ENCODE results near the gene PTK7.

The PTK7 gene

DNA sequence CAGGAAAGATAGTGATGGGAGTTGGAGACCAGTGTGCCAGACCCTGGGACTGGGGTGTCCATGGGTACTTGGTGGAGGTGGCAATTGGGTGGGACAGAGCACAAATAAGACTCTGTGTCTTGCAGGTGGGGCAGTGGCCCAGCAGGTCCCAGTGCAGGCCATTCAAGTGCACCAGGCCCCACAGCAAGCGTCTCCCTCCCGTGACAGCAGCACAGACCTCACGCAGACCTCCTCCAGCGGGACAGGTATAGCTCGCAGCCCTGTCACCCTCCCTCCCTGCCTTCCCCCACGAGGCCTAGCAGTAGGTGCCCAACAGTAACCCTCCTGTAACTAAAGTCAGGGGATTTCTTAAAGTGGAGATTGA is 100.3 kb downstream of the PTK7 start:
- no peaks in the 10 kb centered on the region for H3K27me3 ChIP-seq (replicated peaks)
- H3K27ac ChIP-seq, result no peak overlapping the region
- TF ChIP-seq, protein P1, sequence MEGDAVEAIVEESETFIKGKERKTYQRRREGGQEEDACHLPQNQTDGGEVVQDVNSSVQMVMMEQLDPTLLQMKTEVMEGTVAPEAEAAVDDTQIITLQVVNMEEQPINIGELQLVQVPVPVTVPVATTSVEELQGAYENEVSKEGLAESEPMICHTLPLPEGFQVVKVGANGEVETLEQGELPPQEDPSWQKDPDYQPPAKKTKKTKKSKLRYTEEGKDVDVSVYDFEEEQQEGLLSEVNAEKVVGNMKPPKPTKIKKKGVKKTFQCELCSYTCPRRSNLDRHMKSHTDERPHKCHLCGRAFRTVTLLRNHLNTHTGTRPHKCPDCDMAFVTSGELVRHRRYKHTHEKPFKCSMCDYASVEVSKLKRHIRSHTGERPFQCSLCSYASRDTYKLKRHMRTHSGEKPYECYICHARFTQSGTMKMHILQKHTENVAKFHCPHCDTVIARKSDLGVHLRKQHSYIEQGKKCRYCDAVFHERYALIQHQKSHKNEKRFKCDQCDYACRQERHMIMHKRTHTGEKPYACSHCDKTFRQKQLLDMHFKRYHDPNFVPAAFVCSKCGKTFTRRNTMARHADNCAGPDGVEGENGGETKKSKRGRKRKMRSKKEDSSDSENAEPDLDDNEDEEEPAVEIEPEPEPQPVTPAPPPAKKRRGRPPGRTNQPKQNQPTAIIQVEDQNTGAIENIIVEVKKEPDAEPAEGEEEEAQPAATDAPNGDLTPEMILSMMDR (IDR thresholded peaks at IDR 0.05; ENCODE audit: low read depth, low read length, missing control alignments), result no peak
- no peak for DNase-seq
- peaks cover 43% of the 10 kb centered on the region for H3K36me3 ChIP-seq (replicated peaks)
- in situ Hi-C loops (cut with HindIII; ENCODE audit: low pct_ligation_motif_present, low sequenced_read_pairs), result no loop called here
- no peak overlapping the region for H3K4me3 ChIP-seq (ENCODE audit: low read depth, low read length)

DNA sequence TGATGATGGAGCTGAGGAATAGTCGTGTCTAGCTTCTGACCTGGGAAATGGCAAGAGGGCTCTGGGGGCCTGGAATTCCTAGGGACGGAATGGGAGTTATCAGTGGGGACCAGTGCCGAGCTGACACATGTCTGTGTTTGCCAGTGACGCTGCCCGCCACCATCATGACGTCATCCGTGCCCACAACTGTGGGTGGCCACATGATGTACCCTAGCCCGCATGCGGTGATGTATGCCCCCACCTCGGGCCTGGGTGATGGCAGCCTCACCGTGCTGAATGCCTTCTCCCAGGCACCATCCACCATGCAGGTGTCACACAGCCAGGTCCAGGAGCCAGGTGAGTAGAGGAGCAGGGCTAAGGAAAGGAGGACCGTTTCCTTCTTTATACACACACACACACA is 102.0 kb downstream of the PTK7 start:
- Histone ChIP-seq H3K36me3 (replicated peaks) (peaks cover 43% of the 10 kb centered on the region), H3K4me3 (ENCODE audit: low read depth, low read length) (no peak overlapping the region), H3K27me3 (replicated peaks) (no peaks in the 10 kb centered on the region), H3K27ac (no peak overlapping the region)
- no peak for DNase-seq
- in situ Hi-C loops (cut with HindIII; ENCODE audit: low pct_ligation_motif_present, low sequenced_read_pairs), result no loop called here
- TF ChIP-seq, protein P1 (IDR thresholded peaks at IDR 0.05; ENCODE audit: low read depth, low read length, missing control alignments), result no peak

DNA sequence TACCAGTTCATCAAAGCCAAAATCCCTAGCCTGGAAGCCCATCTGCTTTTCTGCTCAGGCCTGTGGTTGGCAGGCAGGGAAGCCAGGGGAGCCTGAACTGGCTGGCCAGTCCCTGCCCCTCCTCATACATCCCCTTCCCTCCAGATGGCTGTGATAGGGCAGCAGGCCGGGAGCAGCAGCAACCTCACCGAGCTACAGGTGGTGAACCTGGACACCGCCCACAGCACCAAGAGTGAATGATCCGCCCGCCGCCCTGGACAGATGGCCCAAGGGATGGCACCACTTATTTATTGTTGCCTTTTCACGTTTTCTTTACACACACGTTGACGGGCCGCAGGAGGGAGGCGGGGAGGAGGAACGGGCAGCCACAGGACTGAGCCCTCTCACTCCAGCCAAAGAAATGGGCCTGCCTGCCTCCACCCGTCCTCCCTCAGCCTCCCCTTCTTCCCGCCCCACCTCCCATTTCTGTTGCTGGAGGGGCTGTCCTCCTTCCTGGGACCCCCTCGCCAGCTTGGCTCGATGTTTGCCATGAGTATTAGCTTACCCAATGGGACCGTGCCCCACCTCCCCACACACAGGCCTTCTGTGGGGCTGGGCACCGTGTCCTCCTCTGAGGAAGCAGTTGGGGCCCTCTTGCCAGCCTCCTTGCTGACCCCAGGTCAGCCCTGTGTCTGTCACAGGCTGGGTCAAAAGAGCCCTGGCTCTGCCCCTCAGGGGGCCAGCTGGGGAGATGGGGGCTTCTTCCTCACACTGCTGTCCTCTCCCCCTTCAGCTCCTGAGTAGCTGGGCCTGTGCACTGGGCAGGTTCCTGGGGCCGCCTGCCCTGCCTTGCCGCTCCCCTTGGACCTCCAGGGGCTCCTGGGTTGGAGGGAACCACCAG is 103.1 kb downstream of the PTK7 start:
- TF ChIP-seq, protein P1 (IDR thresholded peaks at IDR 0.05; ENCODE audit: low read depth, low read length, missing control alignments), result no peak
- Histone ChIP-seq H3K4me3 (ENCODE audit: low read depth, low read length) (no peak overlapping the region), H3K27ac (no peak overlapping the region), H3K27me3 (replicated peaks) (no peaks in the 10 kb centered on the region), H3K36me3 (replicated peaks) (peaks cover 41% of the 10 kb centered on the region)
- DNase-seq, result no peak
- in situ Hi-C loops (cut with HindIII; ENCODE audit: low pct_ligation_motif_present, low sequenced_read_pairs), result no loop called here

DNA sequence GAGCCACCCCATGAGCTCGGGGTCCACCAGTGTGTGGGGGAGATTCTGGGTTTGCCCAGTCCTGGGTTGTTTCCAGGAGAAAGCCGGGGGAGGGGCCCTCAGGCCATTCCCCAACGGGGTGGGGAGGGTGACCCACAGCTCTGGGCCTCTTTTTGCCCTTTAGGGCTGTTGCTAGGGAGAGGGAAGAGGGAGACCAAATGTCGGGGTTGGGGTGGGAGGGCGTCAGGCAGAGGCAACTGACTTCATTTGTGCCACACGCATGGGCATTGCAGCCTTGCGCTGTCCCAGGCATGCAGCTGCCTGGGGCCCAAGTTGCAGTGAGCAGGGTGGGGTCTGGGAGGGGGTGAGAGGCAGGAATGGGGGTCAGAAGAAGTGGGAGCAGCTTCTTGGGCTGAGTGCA is 103.9 kb downstream of the PTK7 start:
- Histone ChIP-seq H3K27ac (no peak overlapping the region), H3K4me3 (ENCODE audit: low read depth, low read length) (no peak overlapping the region), H3K36me3 (replicated peaks) (peaks cover 39% of the 10 kb centered on the region), H3K27me3 (replicated peaks) (no peaks in the 10 kb centered on the region)
- no peak for DNase-seq
- in situ Hi-C loops (cut with HindIII; ENCODE audit: low pct_ligation_motif_present, low sequenced_read_pairs), result no loop called here
- TF ChIP-seq, protein P1 (IDR thresholded peaks at IDR 0.05; ENCODE audit: low read depth, low read length, missing control alignments), result no peak

DNA sequence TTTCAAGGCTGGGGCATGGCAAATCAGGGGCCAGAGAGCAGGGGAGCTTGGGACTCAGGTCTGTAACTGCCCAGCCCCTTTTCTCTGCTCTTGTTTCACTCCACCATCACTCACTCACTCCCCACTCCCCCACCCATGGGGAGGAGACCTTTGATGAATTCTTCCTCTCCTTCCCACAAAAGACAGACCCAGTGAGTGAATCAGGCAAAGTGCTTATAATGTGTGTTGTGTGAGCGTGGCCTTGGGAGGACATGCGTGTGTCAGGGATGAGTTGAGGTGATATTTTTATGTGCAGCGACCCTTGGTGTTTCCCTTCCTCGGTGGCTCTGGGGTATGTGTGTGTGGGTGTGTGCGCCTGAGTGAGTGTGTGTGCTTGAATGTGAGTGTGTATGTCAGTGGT is 104.9 kb downstream of the PTK7 start:
- no peak for DNase-seq
- no peaks in the 10 kb centered on the region for H3K27me3 ChIP-seq (replicated peaks)
- in situ Hi-C loops (cut with HindIII; ENCODE audit: low pct_ligation_motif_present, low sequenced_read_pairs), result no loop called here
- H3K4me3 ChIP-seq (ENCODE audit: low read depth, low read length), result no peak overlapping the region
- TF ChIP-seq, protein P1 (IDR thresholded peaks at IDR 0.05; ENCODE audit: low read depth, low read length, missing control alignments), result no peak
- H3K36me3 ChIP-seq (replicated peaks), result peaks cover 32% of the 10 kb centered on the region
- no peak overlapping the region for H3K27ac ChIP-seq

DNA sequence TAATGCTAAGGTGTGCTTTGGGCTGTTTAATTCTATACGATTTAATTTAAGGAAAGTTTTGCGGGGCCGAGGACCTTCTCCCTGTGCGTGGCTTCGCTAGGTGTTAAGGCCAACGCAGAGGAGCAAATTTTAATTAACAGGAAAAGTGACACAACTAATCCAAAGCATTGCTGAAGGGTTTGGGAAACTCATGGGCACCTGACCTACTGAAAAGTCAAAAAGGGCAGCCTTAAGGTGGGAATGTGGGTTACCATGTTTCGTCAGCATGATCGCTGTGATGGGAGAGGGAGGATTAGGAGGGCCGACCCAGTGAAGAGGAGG is 105.5 kb downstream of the PTK7 start:
- Histone ChIP-seq H3K27me3 (replicated peaks) (no peaks in the 10 kb centered on the region), H3K4me3 (ENCODE audit: low read depth, low read length) (peak overlapping the region; percentile 58), H3K27ac (peak overlapping the region; percentile 14), H3K36me3 (replicated peaks) (peaks cover 26% of the 10 kb centered on the region)
- TF ChIP-seq, protein P1 (IDR thresholded peaks at IDR 0.05; ENCODE audit: low read depth, low read length, missing control alignments), result no peak
- DNase-seq, result no peak
- in situ Hi-C loops (cut with HindIII; ENCODE audit: low pct_ligation_motif_present, low sequenced_read_pairs), result no loop called here

Data from brain microvascular endothelial cell (primary cell).